ENCODE results near the gene CHRM2.

The CHRM2 gene

DNA sequence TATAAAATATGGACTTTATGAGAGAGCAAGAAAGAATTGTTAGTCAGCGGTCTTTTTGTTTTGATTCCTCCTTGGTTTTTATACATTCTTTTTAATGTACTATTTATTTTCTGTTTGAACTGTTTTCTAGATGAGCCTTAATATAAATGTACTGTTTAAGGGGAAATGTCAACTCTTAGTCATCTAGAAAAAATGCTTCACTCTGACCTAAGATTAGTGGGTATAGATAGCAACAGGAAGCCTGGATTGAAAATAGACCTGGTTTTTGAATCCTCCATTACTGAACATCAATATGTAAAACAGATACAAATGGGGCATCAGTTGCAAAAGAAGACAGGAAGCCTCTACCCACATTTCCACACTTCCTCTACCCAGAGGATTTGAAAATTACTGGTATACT lies 87.8 kb downstream of the CHRM2 start:
- no peak for TF ChIP-seq CTCF (IDR thresholded peaks at IDR 0.05)
- Histone ChIP-seq H3K36me3 (ENCODE audit: control insufficient read depth, insufficient read depth, low read length) (no peaks in the 10 kb centered on the region), H3K4me2 (ENCODE audit: low read length) (no peak overlapping the region)

GRCh38 chr7:136956671-136957070 lies 88.2 kb downstream of the CHRM2 start:
- Histone ChIP-seq H3K27ac (no peak overlapping the region), H3K4me1 (no peaks in the 10 kb centered on the region)
- TF ChIP-seq CTCF (IDR thresholded peaks at IDR 0.05) = no peak

More for the DNA sequence above, 87.8 kb downstream of the CHRM2 start:
- no peaks in the 10 kb centered on the region for H3K27me3 ChIP-seq (ENCODE audit: control insufficient read depth, insufficient read depth, low read length)
- H3K79me2 ChIP-seq = no peaks in the 10 kb centered on the region
- H3K9ac ChIP-seq = no peak overlapping the region
- H3K9me3 ChIP-seq (ENCODE audit: control insufficient read depth, low read length) = no peaks in the 10 kb centered on the region
- no peak overlapping the region for H3K27ac ChIP-seq
- H2AFZ ChIP-seq = no peak overlapping the region
- no peaks in the 10 kb centered on the region for H3K4me1 ChIP-seq
- no peak overlapping the region for H3K4me3 ChIP-seq (ENCODE audit: low read depth, low read length)

DNA sequence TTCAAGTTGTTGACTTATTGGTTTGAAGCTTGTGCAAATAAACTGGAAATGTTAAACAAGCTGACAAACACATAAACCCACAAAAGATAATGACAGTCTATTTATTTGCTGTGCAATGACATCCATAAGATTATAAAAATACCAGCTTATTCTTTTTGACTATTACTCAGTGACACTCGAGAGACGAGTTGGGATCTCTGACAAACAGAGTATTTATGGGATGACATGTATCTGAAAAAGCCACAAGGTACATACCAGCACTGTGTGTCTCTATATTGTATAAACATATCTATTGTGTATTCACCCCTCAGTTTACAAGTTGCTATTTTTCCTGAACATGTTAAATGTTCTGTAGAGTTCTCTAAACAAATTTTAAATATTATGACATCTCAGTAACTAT lies 88.9 kb downstream of the CHRM2 start:
- TF ChIP-seq CTCF (IDR thresholded peaks at IDR 0.05) = no peak
- no peaks in the 10 kb centered on the region for H3K4me1 ChIP-seq
- H3K79me2 ChIP-seq = no peaks in the 10 kb centered on the region
- no peak overlapping the region for H3K4me3 ChIP-seq (ENCODE audit: low read depth, low read length)
- H3K9me3 ChIP-seq (ENCODE audit: control insufficient read depth, low read length) = no peaks in the 10 kb centered on the region
- no peak overlapping the region for H3K4me2 ChIP-seq (ENCODE audit: low read length)
- H2AFZ ChIP-seq = no peak overlapping the region
- H3K9ac ChIP-seq = no peak overlapping the region
- no peaks in the 10 kb centered on the region for H3K27me3 ChIP-seq (ENCODE audit: control insufficient read depth, insufficient read depth, low read length)
- no peaks in the 10 kb centered on the region for H3K36me3 ChIP-seq (ENCODE audit: control insufficient read depth, insufficient read depth, low read length)
- no peak overlapping the region for H3K27ac ChIP-seq

More at GRCh38 chr7:136956671-136957070, 88.2 kb downstream of the CHRM2 start:
- H3K9ac ChIP-seq = no peak overlapping the region
- H3K27me3 ChIP-seq (ENCODE audit: control insufficient read depth, insufficient read depth, low read length) = no peaks in the 10 kb centered on the region
- H3K79me2 ChIP-seq = no peaks in the 10 kb centered on the region
- no peaks in the 10 kb centered on the region for H3K36me3 ChIP-seq (ENCODE audit: control insufficient read depth, insufficient read depth, low read length)
- no peak overlapping the region for H3K4me2 ChIP-seq (ENCODE audit: low read length)
- no peak overlapping the region for H2AFZ ChIP-seq
- no peak overlapping the region for H3K4me3 ChIP-seq (ENCODE audit: low read depth, low read length)
- H3K9me3 ChIP-seq (ENCODE audit: control insufficient read depth, low read length) = no peaks in the 10 kb centered on the region

GRCh38 chr7:136958016-136958415 lies 89.6 kb downstream of the CHRM2 start:
- TF ChIP-seq CTCF (IDR thresholded peaks at IDR 0.05) = no peak
- Histone ChIP-seq H3K27me3 (ENCODE audit: control insufficient read depth, insufficient read depth, low read length) (no peaks in the 10 kb centered on the region), H3K4me3 (ENCODE audit: low read depth, low read length) (no peak overlapping the region), H3K9me3 (ENCODE audit: control insufficient read depth, low read length) (no peaks in the 10 kb centered on the region), H3K4me2 (ENCODE audit: low read length) (no peak overlapping the region), H3K36me3 (ENCODE audit: control insufficient read depth, insufficient read depth, low read length) (no peaks in the 10 kb centered on the region), H3K9ac (no peak overlapping the region), H3K4me1 (no peaks in the 10 kb centered on the region), H3K79me2 (no peaks in the 10 kb centered on the region), H3K27ac (no peak overlapping the region), H2AFZ (no peak overlapping the region)

DNA sequence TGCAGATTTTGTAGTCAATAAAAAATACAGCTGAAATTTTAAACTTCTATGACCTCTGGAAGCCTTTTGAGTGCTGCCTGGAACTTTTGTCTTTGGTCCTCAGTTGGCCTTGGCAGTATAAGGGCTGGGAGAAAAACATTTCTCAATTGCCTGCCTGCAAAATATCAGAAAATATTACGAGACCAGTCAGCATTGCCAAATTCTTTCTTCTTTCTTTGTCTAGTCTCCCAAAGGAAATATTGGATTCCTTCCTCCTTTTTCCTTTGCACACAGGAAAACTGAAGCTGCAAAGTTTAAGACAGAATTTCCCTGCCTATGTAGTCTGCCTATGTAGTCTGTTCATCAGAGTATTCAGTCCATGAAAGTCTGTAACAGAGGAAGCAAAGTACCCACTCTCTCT lies 95.9 kb downstream of the CHRM2 start:
- Histone ChIP-seq H3K9me3 (ENCODE audit: control insufficient read depth, low read length) (no peaks in the 10 kb centered on the region), H3K36me3 (ENCODE audit: control insufficient read depth, insufficient read depth, low read length) (no peaks in the 10 kb centered on the region), H3K4me1 (no peaks in the 10 kb centered on the region), H3K9ac (no peak overlapping the region), H3K4me2 (ENCODE audit: low read length) (no peak overlapping the region), H3K79me2 (no peaks in the 10 kb centered on the region), H3K27ac (no peak overlapping the region), H3K27me3 (ENCODE audit: control insufficient read depth, insufficient read depth, low read length) (no peaks in the 10 kb centered on the region), H2AFZ (no peak overlapping the region), H3K4me3 (ENCODE audit: low read depth, low read length) (no peak overlapping the region)
- no peak for TF ChIP-seq CTCF (IDR thresholded peaks at IDR 0.05)
